IPS-18c (cell line): ENCODE data around the gene OTOR.

Experiments used
- H3K4me3 ChIP-seq: 2 replicates; pipeline ENCODE4 v1.7.0; 2013; ENCODE audit warnings: low read depth, mild to moderate bottlenecking, low read length, moderate library complexity; ENCODE audit not compliant: insufficient read depth
- H3K9me3 ChIP-seq: one replicate; pipeline ENCODE4 v1.6.1; 2013; ENCODE audit warnings: mild to moderate bottlenecking, low read length, moderate library complexity; ENCODE audit not compliant: control insufficient read depth, insufficient read depth

OTOR gene

GRCh38 chr20:16740365-16741072 lies 7.6 kb upstream of the OTOR start:
- Histone ChIP-seq H3K9me3 (no peaks in the 10 kb centered on the region), H3K4me3 (no peak overlapping the region)

- Histone ChIP-seq H3K4me3 (no peak overlapping the region), H3K9me3 (no peaks in the 10 kb centered on the region)
These were observed 3.9 kb upstream of the OTOR start for GRCh38 chr20:16744178-16744807.

- H3K9me3 ChIP-seq: no peaks in the 10 kb centered on the region
- no peak overlapping the region for H3K4me3 ChIP-seq
These were observed 3.0 kb upstream of the OTOR start for GRCh38 chr20:16745204-16745603.

GRCh38 chr20:16747291-16747811 lies 807 bp upstream of the OTOR start:
- Histone ChIP-seq H3K4me3 (no peak overlapping the region), H3K9me3 (no peaks in the 10 kb centered on the region)

- H3K4me3 ChIP-seq: no peak overlapping the region
- H3K9me3 ChIP-seq: no peaks in the 10 kb centered on the region
These were observed 1.4 kb downstream of the OTOR start for GRCh38 chr20:16749573-16749972.

- Histone ChIP-seq H3K4me3 (no peak overlapping the region), H3K9me3 (no peaks in the 10 kb centered on the region)
These were observed 3.9 kb downstream of the OTOR start for GRCh38 chr20:16752082-16752481.

- H3K4me3 ChIP-seq: no peak overlapping the region
- H3K9me3 ChIP-seq: no peaks in the 10 kb centered on the region
These were observed 4.7 kb downstream of the OTOR start for GRCh38 chr20:16752901-16753300.

GRCh38 chr20:16758454-16759180 lies 10.5 kb downstream of the OTOR start:
- Histone ChIP-seq H3K4me3 (no peak overlapping the region), H3K9me3 (peaks cover 3% of the 10 kb centered on the region)

GRCh38 chr20:16759181-16759563 lies 11.0 kb downstream of the OTOR start:
- H3K4me3 ChIP-seq: no peak overlapping the region
- peaks cover 3% of the 10 kb centered on the region for H3K9me3 ChIP-seq

GRCh38 chr20:16760431-16761304 lies 12.5 kb downstream of the OTOR start:
- peaks cover 3% of the 10 kb centered on the region for H3K9me3 ChIP-seq
- no peak overlapping the region for H3K4me3 ChIP-seq

- Histone ChIP-seq H3K9me3 (peaks cover 3% of the 10 kb centered on the region), H3K4me3 (no peak overlapping the region)
These were observed 13.2 kb downstream of the OTOR start for GRCh38 chr20:16761305-16761829.

GRCh38 chr20:16764560-16764959 lies 16.4 kb downstream of the OTOR start:
- H3K4me3 ChIP-seq: no peak overlapping the region
- H3K9me3 ChIP-seq: no peaks in the 10 kb centered on the region

GRCh38 chr20:16771213-16771612 lies 23.1 kb downstream of the OTOR start:
- no peak overlapping the region for H3K4me3 ChIP-seq
- no peaks in the 10 kb centered on the region for H3K9me3 ChIP-seq

GRCh38 chr20:16775961-16776360 lies 27.8 kb downstream of the OTOR start:
- no peak overlapping the region for H3K4me3 ChIP-seq
- no peaks in the 10 kb centered on the region for H3K9me3 ChIP-seq

- no peaks in the 10 kb centered on the region for H3K9me3 ChIP-seq
These were observed 29.0 kb downstream of the OTOR start for GRCh38 chr20:16777126-16777525.

GRCh38 chr20:16778159-16778558 lies 30.0 kb downstream of the OTOR start:
- Histone ChIP-seq H3K4me3 (no peak overlapping the region), H3K9me3 (no peaks in the 10 kb centered on the region)

More at GRCh38 chr20:16777126-16777525, 29.0 kb downstream of the OTOR start:
- no peak overlapping the region for H3K4me3 ChIP-seq

GRCh38 chr20:16781496-16781895 lies 33.3 kb downstream of the OTOR start:
- Histone ChIP-seq H3K4me3 (no peak overlapping the region), H3K9me3 (no peaks in the 10 kb centered on the region)
